T-helper 1 cell treated with Interleukin-12 subunit alpha and Interleukin-12 subunit beta and Interleukin-4 antibody, amounts not matched to agents 30 μg/mL and 1 μg/mL, for 36 hours (primary cell): ENCODE measurements around the gene PSMD11.

Experiments
- H3K27ac Mint-ChIP-seq: one replicate; pipeline ENCODE4 v1.8.0; 2021; ENCODE audit warnings: mild to moderate bottlenecking, mixed read lengths
- H3K27me3 Mint-ChIP-seq: one replicate; pipeline ENCODE4 v1.8.0; 2021; ENCODE audit warnings: low read depth, mixed read lengths
- H3K36me3 Mint-ChIP-seq: one replicate; pipeline ENCODE4 v1.8.0; 2021; ENCODE audit warnings: low read depth, mixed read lengths
- H3K4me1 Mint-ChIP-seq: one replicate; pipeline ENCODE4 v1.8.0; 2021; ENCODE audit warnings: low read depth, mixed read lengths
- H3K4me3 Mint-ChIP-seq: one replicate; pipeline ENCODE4 v1.8.0; 2021; ENCODE audit warnings: mild to moderate bottlenecking, moderate library complexity, mixed read lengths
- H3K9me3 Mint-ChIP-seq: one replicate; pipeline ENCODE4 v1.8.0; 2021; ENCODE audit warnings: mixed read lengths

Gene PSMD11

GRCh38 chr17:32490101-32490482 lies 45.8 kb downstream of the PSMD11 start:
- Mint-ChIP-seq H3K4me3 (no peak overlapping the region), H3K27me3 (peaks cover 7% of the 10 kb centered on the region), H3K36me3 (peaks cover 11% of the 10 kb centered on the region), H3K4me1 (peaks cover 39% of the 10 kb centered on the region), H3K9me3 (no peaks in the 10 kb centered on the region), H3K27ac (no peak overlapping the region)

- Mint-ChIP-seq H3K4me3 (peak overlapping the region; percentile 39), H3K4me1 (peaks cover 35% of the 10 kb centered on the region), H3K36me3 (peaks cover 11% of the 10 kb centered on the region), H3K27ac (no peak overlapping the region), H3K9me3 (no peaks in the 10 kb centered on the region), H3K27me3 (peaks cover 3% of the 10 kb centered on the region)
Observed at GRCh38 chr17:32491371-32492263, 47.3 kb downstream of the PSMD11 start.

- Mint-ChIP-seq H3K4me3 (peak overlapping the region; percentile 39), H3K9me3 (no peaks in the 10 kb centered on the region), H3K36me3 (peaks cover 11% of the 10 kb centered on the region), H3K4me1 (peaks cover 35% of the 10 kb centered on the region), H3K27ac (peak overlapping the region; percentile 45), H3K27me3 (peaks cover 3% of the 10 kb centered on the region)
Observed at GRCh38 chr17:32492264-32492589, 47.9 kb downstream of the PSMD11 start.

GRCh38 chr17:32492648-32493289 lies 48.5 kb downstream of the PSMD11 start:
- Mint-ChIP-seq H3K36me3 (peaks cover 7% of the 10 kb centered on the region), H3K4me3 (no peak overlapping the region), H3K9me3 (no peaks in the 10 kb centered on the region), H3K27ac (peak overlapping the region; percentile 43), H3K4me1 (peaks cover 32% of the 10 kb centered on the region), H3K27me3 (peaks cover 3% of the 10 kb centered on the region)

GRCh38 chr17:32493571-32493970 lies 49.3 kb downstream of the PSMD11 start:
- Mint-ChIP-seq H3K4me1 (peaks cover 25% of the 10 kb centered on the region), H3K4me3 (no peak overlapping the region), H3K27ac (no peak overlapping the region), H3K36me3 (peaks cover 4% of the 10 kb centered on the region), H3K9me3 (no peaks in the 10 kb centered on the region), H3K27me3 (peaks cover 3% of the 10 kb centered on the region)

- Mint-ChIP-seq H3K4me3 (no peak overlapping the region), H3K27me3 (peaks cover 3% of the 10 kb centered on the region), H3K27ac (no peak overlapping the region)
Observed at GRCh38 chr17:32493976-32494513, 49.7 kb downstream of the PSMD11 start.

GRCh38 chr17:32494621-32495358 lies 50.5 kb downstream of the PSMD11 start:
- H3K4me1 Mint-ChIP-seq = peaks cover 16% of the 10 kb centered on the region
- no peaks in the 10 kb centered on the region for H3K9me3 Mint-ChIP-seq
- peaks cover 3% of the 10 kb centered on the region for H3K27me3 Mint-ChIP-seq
- H3K36me3 Mint-ChIP-seq = peaks cover 2% of the 10 kb centered on the region
- H3K27ac Mint-ChIP-seq = no peak overlapping the region
- H3K4me3 Mint-ChIP-seq = no peak overlapping the region

More at GRCh38 chr17:32493976-32494513, 49.7 kb downstream of the PSMD11 start:
- Mint-ChIP-seq H3K9me3 (no peaks in the 10 kb centered on the region), H3K4me1 (peaks cover 21% of the 10 kb centered on the region), H3K36me3 (peaks cover 4% of the 10 kb centered on the region)

GRCh38 chr17:32495359-32496231 lies 51.3 kb downstream of the PSMD11 start:
- Mint-ChIP-seq H3K27me3 (peaks cover 3% of the 10 kb centered on the region), H3K4me3 (no peak overlapping the region)

GRCh38 chr17:32496395-32497073 lies 52.2 kb downstream of the PSMD11 start:
- Mint-ChIP-seq H3K4me3 (no peak overlapping the region), H3K36me3 (peaks cover 1% of the 10 kb centered on the region), H3K4me1 (peaks cover 14% of the 10 kb centered on the region), H3K27me3 (peaks cover 3% of the 10 kb centered on the region), H3K9me3 (no peaks in the 10 kb centered on the region), H3K27ac (no peak overlapping the region)

More at GRCh38 chr17:32495359-32496231, 51.3 kb downstream of the PSMD11 start:
- H3K9me3 Mint-ChIP-seq = no peaks in the 10 kb centered on the region
- H3K4me1 Mint-ChIP-seq = peaks cover 12% of the 10 kb centered on the region
- H3K27ac Mint-ChIP-seq = no peak overlapping the region
- H3K36me3 Mint-ChIP-seq = peaks cover 1% of the 10 kb centered on the region

- Mint-ChIP-seq H3K4me3 (no peak overlapping the region), H3K27me3 (peaks cover 3% of the 10 kb centered on the region), H3K27ac (no peak overlapping the region), H3K4me1 (peaks cover 16% of the 10 kb centered on the region), H3K36me3 (peaks cover under 1% of the 10 kb centered on the region), H3K9me3 (no peaks in the 10 kb centered on the region)
Observed at GRCh38 chr17:32497431-32498205, 53.3 kb downstream of the PSMD11 start.

- no peaks in the 10 kb centered on the region for H3K36me3 Mint-ChIP-seq
- no peak overlapping the region for H3K4me3 Mint-ChIP-seq
- no peaks in the 10 kb centered on the region for H3K27me3 Mint-ChIP-seq
- peaks cover 18% of the 10 kb centered on the region for H3K4me1 Mint-ChIP-seq
- H3K9me3 Mint-ChIP-seq = no peaks in the 10 kb centered on the region
- H3K27ac Mint-ChIP-seq = no peak overlapping the region
Observed at GRCh38 chr17:32498391-32498790, 54.1 kb downstream of the PSMD11 start.

GRCh38 chr17:32502013-32502412 lies 57.7 kb downstream of the PSMD11 start:
- Mint-ChIP-seq H3K4me3 (no peak overlapping the region), H3K9me3 (no peaks in the 10 kb centered on the region), H3K27me3 (peaks cover 4% of the 10 kb centered on the region), H3K36me3 (no peaks in the 10 kb centered on the region), H3K4me1 (peaks cover 40% of the 10 kb centered on the region), H3K27ac (peak overlapping the region; percentile 62)

- H3K27me3 Mint-ChIP-seq = peaks cover 4% of the 10 kb centered on the region
- H3K36me3 Mint-ChIP-seq = no peaks in the 10 kb centered on the region
- H3K27ac Mint-ChIP-seq = peak overlapping the region; percentile 98
- H3K9me3 Mint-ChIP-seq = no peaks in the 10 kb centered on the region
- H3K4me3 Mint-ChIP-seq = no peak overlapping the region
- peaks cover 42% of the 10 kb centered on the region for H3K4me1 Mint-ChIP-seq
Observed at GRCh38 chr17:32502710-32503109, 58.4 kb downstream of the PSMD11 start.
